Measurements from ENCODE around the gene ENGASE.
"Not testable (repeated sequence)": the region's sequence is repeated elsewhere in the genome, so short reads cannot be mapped to it uniquely, and the experiment has no call there.

ENGASE gene, protein sequence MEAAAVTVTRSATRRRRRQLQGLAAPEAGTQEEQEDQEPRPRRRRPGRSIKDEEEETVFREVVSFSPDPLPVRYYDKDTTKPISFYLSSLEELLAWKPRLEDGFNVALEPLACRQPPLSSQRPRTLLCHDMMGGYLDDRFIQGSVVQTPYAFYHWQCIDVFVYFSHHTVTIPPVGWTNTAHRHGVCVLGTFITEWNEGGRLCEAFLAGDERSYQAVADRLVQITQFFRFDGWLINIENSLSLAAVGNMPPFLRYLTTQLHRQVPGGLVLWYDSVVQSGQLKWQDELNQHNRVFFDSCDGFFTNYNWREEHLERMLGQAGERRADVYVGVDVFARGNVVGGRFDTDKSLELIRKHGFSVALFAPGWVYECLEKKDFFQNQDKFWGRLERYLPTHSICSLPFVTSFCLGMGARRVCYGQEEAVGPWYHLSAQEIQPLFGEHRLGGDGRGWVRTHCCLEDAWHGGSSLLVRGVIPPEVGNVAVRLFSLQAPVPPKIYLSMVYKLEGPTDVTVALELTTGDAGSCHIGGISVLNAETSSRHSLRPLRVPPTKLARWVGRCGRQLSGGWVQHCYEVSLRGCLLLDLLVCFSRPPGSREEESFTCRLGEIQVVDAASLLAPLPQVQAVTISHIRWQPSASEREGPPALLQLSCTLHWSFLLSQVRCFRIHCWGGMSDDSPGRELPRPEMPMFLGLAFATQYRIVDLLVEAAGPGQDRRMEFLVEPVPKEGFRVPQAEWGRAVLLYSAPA

DNA sequence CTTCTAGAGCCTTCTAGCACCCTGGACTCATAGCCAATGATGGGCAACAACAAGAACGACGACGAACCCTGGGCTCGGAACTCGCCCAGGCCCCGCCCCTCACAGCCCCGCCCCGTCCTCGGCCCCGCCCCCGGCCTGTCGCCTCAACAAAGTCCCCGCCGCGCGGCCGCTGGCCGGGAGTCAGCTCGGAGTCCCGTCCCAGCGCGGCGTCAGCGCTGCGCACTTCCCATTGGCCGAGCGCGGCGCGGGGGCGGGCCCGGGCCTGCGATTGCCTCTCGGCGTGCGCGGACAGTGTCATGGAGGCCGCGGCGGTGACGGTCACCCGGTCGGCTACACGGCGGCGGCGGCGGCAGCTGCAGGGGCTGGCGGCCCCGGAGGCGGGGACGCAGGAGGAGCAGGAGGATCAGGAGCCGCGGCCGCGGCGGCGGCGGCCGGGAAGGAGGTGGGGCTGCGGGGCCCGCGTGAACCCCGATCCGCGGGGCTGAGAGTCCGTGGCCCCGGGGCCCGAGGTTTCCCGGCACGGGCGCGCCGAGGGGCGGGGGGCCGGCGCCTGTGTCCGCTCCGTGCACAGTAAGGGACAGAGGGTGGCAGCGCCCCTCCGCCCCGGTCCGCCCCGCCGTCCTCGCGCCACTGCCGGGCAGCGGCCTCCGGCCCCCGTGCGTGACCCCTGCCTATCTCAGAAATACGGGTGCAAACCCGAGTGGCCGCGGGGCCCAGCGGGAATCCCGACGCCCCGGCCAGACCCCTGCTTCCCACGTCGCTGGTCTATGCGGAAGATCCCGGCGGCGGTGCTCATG is at the start of gene ENGASE:
Gene ENGASE, plus strand, starts transcription at position 176 of the 797 bp plus-strand sequence. Its CDS starts 121 bp downstream, at position 297.
- peak within 1 kb of the TSS; percentile 71 for H3K4me3 ChIP-seq (ENCODE audit: low read depth, low read length)
- peak; percentile 62 for DNase-seq (ENCODE audit: low read depth)

- no peak for DNase-seq (ENCODE audit: low read depth)
- H3K4me3 ChIP-seq (ENCODE audit: low read depth, low read length) = peak overlapping the region; percentile 63
Measured at GRCh38 chr17:79024901-79025737, 49.5 kb upstream of the ENGASE start.

DNA sequence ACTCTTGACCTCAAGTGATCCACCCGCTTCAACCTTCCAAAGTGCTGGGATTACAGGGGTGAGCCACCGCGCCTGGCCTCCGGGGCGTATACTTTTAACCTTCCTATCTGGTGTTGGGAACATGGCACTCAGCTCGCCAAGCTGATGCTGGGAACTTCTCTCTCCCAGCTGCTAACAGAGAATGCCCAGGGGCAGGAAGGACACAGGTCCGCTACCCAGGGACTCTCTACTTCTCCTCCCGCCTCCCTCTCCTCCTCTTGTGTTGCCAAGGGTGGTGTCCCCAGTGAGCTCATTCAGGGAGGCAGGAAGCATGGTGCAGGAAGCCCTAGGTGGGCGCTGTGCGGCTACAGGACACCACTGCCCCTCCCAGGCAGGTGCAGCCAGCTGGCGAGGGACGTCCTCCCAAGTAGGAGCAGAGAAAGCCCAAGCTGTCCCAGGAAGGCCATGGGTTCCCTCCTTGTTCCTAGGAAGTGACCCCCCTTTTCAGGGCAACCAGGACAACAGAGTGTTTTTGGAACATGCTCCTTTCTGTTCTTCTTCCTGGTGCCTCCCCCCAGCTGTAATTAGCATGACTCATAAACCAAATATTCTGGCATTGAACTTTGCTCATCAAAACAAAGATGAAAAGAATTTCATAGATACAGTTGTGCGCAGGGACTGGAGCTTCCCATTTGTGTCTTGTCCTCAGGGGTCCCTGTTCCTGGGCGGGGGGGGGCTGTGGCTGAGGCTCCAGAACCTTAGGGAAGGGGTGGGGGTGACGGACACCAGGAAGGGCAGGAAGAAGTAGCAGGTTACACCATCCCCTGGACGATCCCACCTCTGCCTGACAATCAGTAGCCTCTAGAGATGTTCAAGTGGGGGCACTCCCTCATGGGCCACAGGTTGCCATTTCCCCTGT is 48.0 kb upstream of the ENGASE start:
- DNase-seq (ENCODE audit: low read depth) = no peak

DNA sequence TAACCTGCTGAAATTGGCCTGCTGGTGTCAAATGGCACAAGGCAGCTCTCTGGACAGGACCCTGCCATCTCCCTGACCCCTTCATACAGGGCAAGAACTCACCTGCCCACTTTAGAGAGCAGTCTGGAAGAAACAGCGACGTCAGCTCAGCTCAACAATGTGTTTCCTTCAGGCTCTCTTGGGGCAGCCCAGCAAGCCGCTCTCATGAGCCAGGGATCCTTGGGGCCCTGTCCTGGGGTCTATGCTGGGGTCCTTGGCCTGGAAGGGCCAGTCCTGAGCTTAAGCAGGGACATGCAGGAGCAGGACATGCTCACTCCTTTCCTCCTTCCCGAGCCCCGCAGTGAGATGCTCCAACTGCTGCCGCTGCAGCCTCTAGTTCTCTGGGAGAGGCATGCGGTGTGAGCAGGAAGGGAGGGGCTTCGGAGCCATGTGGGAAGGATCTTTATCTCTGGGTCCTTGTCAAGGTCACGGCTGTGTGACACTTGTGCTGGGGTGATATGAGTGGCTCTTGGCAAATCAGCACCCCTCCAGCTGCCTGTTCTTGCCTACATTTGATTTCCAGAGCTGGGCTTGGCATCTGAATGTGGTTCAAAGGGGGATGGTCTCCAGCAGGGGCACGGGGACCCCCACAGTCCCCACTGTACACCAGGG is 47.2 kb upstream of the ENGASE start:
- DNase-seq (ENCODE audit: low read depth) = no peak
- H3K4me3 ChIP-seq (ENCODE audit: low read depth, low read length) = no peak overlapping the region

More for the DNA sequence above, 48.0 kb upstream of the ENGASE start:
- H3K4me3 ChIP-seq (ENCODE audit: low read depth, low read length) = no peak overlapping the region

GRCh38 chr17:79027925-79028491 is 46.6 kb upstream of the ENGASE start:
- DNase-seq (ENCODE audit: low read depth) = no peak

GRCh38 chr17:79028496-79029326 is 45.9 kb upstream of the ENGASE start:
- no peak overlapping the region for H3K4me3 ChIP-seq (ENCODE audit: low read depth, low read length)
- DNase-seq (ENCODE audit: low read depth) = no peak

More at GRCh38 chr17:79027925-79028491, 46.6 kb upstream of the ENGASE start:
- H3K4me3 ChIP-seq (ENCODE audit: low read depth, low read length) = no peak overlapping the region

- no peak overlapping the region for H3K4me3 ChIP-seq (ENCODE audit: low read depth, low read length)
- DNase-seq (ENCODE audit: low read depth) = no peak
Measured at GRCh38 chr17:79029327-79030009, 45.2 kb upstream of the ENGASE start.

DNA sequence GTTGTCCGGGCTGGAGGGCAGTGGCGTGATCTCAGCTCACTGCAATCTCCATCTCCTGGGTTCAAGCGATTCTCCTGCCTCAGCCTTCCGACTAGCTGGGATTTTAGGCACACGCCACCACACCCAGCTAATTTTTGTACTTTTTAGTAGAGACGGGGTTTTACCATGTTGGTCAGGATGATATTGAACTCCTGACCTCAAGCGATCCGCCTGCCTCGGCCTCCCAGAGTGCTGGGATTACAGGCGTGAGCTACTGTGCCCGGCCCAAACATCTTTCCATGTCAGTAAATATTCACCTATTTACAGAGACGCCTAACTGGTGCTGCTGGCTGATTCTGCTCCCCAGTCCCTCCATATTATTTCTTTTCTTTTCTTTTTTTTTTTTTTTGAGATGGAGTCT is 44.0 kb upstream of the ENGASE start:
- not testable (repeated sequence) for H3K4me3 ChIP-seq (ENCODE audit: low read depth, low read length); DNase-seq (ENCODE audit: low read depth)

DNA sequence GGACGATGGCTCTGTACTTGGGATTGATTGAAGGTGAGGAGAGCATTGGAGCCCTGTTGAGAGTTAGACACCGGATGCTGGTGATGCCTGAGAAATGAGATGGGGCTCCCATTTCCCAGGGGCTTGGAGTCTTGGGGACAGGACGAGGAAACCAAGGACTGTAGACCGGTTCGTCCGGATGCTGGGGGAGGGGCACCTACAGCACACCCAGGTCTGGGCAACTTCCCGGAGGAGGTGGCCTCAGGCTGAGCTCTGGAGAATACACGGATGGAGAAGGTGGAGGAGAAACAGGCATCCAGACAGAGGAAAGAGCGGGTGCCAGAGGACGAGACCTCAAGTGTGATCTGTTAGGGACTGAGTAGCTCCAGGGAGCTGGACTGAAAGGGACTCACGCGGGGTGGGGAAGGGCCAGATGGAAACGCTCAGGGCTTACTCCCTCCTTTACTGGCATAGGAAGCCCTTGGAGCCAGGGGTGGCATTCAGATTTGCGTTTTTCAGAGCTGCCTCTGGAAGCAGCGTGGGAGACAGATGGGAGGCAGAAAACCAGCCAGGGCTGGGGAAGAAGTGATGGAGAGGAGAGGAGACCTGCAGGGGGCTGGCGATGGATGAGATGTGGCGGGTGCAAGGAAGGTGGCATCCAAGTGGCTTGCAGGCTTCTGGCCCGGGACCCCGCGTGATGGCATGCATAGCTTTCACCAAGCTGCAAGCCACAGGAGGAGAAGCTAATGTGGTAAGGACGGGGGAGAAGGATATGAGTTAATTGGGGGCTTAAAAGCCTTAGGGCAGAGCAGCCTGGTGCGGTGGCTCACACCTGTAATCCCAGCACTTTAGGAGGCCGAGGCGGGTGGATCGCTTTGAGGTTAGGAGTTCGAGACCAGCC is 42.4 kb upstream of the ENGASE start:
- DNase-seq (ENCODE audit: low read depth) = no peak
- no peak overlapping the region for H3K4me3 ChIP-seq (ENCODE audit: low read depth, low read length)

- DNase-seq (ENCODE audit: low read depth) = no peak
- H3K4me3 ChIP-seq (ENCODE audit: low read depth, low read length) = no peak overlapping the region
Measured at GRCh38 chr17:79033046-79033616, 41.5 kb upstream of the ENGASE start.

GRCh38 chr17:79033741-79034501 is 40.7 kb upstream of the ENGASE start:
- no peak overlapping the region for H3K4me3 ChIP-seq (ENCODE audit: low read depth, low read length)
- no peak for DNase-seq (ENCODE audit: low read depth)

- DNase-seq (ENCODE audit: low read depth) = no peak
Measured at GRCh38 chr17:79034931-79035485, 39.6 kb upstream of the ENGASE start.

GRCh38 chr17:79035686-79036085 is 38.9 kb upstream of the ENGASE start:
- H3K4me3 ChIP-seq (ENCODE audit: low read depth, low read length) = no peak overlapping the region
- DNase-seq (ENCODE audit: low read depth) = no peak

More at GRCh38 chr17:79034931-79035485, 39.6 kb upstream of the ENGASE start:
- H3K4me3 ChIP-seq (ENCODE audit: low read depth, low read length) = no peak overlapping the region

DNA sequence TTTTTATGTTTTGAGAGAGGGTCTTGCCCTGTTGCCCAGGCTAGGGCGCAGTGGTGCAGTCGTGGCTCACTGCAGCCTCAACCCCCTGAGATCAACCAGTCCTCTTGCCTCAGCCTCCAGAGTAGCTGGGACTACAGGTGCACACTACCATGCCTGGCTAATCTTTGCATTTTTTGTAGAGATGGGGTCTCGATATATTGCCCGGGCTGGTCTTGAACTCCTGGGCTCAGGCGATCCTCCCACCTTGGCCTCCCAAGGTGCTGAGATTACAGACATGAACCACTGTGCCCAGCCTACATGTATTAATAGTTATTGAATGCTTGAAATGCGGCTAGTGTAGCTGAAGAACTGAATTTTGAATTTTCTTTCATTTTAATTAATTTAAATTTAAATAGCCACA is 38.4 kb upstream of the ENGASE start:
- H3K4me3 ChIP-seq (ENCODE audit: low read depth, low read length) = no peak overlapping the region

More for the DNA sequence above, 38.4 kb upstream of the ENGASE start:
- no peak for DNase-seq (ENCODE audit: low read depth)
